ACC112 (cell line): ENCODE data around the gene PGAM1.
"Not testable (repeated sequence)": the region's sequence is repeated elsewhere in the genome, so short reads cannot be mapped to it uniquely, and the experiment has no call there.

ENCODE experiments used
- H2AFZ ChIP-seq: fragments of 200-600 bp; sonication (generic); one replicate; pipeline ENCODE4 v1.6.0; 2017; ENCODE audit warnings: antibody characterized with exemption, low read length; ENCODE audit not compliant: unreplicated experiment
- H3K27ac ChIP-seq: fragments of 200-600 bp; sonication (generic); 2 replicates; pipeline ENCODE4 v1.5.1; 2014; ENCODE audit warnings: low read depth, mild to moderate bottlenecking, antibody characterized with exemption, low read length, moderate library complexity
- H3K27me3 ChIP-seq: fragments of 200-600 bp; sonication (generic); 2 replicates; pipeline ENCODE4 v1.6.1; 2014; ENCODE audit warnings: mild to moderate bottlenecking, antibody characterized with exemption, low read length, moderate library complexity, mixed read lengths; ENCODE audit not compliant: insufficient read depth
- H3K36me3 ChIP-seq: fragments of 200-600 bp; sonication (generic); 2 replicates; pipeline ENCODE4 v1.6.1; 2016; ENCODE audit warnings: mild to moderate bottlenecking, antibody characterized with exemption, low read length, moderate library complexity, mixed read lengths; ENCODE audit not compliant: insufficient read depth
- H3K4me1 ChIP-seq: fragments of 200-600 bp; sonication (generic); one replicate; pipeline ENCODE4 v1.6.1; 2016; ENCODE audit warnings: low read length, mixed read lengths; ENCODE audit not compliant: insufficient read depth, unreplicated experiment, control insufficient read depth
- H3K4me3 ChIP-seq: fragments of 200-600 bp; sonication (generic); 2 replicates; pipeline ENCODE4 v1.5.1; 2014; ENCODE audit warnings: mild to moderate bottlenecking, low read depth, low read length
- H3K79me2 ChIP-seq: fragments of 200-600 bp; sonication (generic); one replicate; pipeline ENCODE4 v1.6.0; 2016; ENCODE audit warnings: low read length; ENCODE audit not compliant: control insufficient read depth, unreplicated experiment, insufficient read depth

PGAM1 gene

GRCh38 chr10:97390091-97390490 lies 35.9 kb upstream of the PGAM1 start:
- Histone ChIP-seq H3K79me2 (no peaks in the 10 kb centered on the region), H3K27ac (no peak overlapping the region), H3K27me3 (no peaks in the 10 kb centered on the region), H3K4me3 (no peak overlapping the region), H2AFZ (no peak overlapping the region), H3K36me3 (peaks cover 15% of the 10 kb centered on the region; the same call in 1 of the 2 replicates), H3K4me1 (no peaks in the 10 kb centered on the region)

- no peak overlapping the region for H2AFZ ChIP-seq
- H3K79me2 ChIP-seq = no peaks in the 10 kb centered on the region
- H3K36me3 ChIP-seq = peaks cover 20% of the 10 kb centered on the region; the same call in 1 of the 2 replicates
- no peak overlapping the region for H3K4me3 ChIP-seq
- no peaks in the 10 kb centered on the region for H3K27me3 ChIP-seq
- H3K4me1 ChIP-seq = no peaks in the 10 kb centered on the region
- no peak overlapping the region for H3K27ac ChIP-seq
Observed at GRCh38 chr10:97393034-97393573, 32.9 kb upstream of the PGAM1 start.

DNA sequence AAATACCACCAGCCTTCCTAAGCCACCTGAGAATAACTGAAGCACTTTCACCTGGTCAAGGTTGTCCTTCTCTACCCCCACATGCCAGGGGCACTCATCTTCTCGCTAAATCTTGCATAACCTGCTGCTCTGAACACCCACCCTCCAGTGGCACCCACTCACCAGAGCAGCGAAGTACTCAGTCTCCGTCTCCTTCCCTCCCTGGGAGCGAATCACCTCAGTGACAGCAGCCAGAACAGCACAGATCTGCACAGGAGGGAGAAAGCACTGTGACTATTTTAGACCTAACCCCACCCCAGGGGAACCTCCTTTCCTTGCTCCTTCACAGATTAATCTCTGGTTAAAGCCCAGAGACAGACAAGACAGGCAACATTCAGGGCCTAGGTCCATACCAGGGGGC lies 29.9 kb upstream of the PGAM1 start:
- no peak overlapping the region for H3K27ac ChIP-seq
- H3K36me3 ChIP-seq = peaks cover 16% of the 10 kb centered on the region; the same call in 1 of the 2 replicates
- peaks cover 7% of the 10 kb centered on the region for H3K79me2 ChIP-seq
- H3K4me3 ChIP-seq = no peak overlapping the region
- no peak overlapping the region for H2AFZ ChIP-seq
- no peaks in the 10 kb centered on the region for H3K27me3 ChIP-seq
- no peaks in the 10 kb centered on the region for H3K4me1 ChIP-seq

DNA sequence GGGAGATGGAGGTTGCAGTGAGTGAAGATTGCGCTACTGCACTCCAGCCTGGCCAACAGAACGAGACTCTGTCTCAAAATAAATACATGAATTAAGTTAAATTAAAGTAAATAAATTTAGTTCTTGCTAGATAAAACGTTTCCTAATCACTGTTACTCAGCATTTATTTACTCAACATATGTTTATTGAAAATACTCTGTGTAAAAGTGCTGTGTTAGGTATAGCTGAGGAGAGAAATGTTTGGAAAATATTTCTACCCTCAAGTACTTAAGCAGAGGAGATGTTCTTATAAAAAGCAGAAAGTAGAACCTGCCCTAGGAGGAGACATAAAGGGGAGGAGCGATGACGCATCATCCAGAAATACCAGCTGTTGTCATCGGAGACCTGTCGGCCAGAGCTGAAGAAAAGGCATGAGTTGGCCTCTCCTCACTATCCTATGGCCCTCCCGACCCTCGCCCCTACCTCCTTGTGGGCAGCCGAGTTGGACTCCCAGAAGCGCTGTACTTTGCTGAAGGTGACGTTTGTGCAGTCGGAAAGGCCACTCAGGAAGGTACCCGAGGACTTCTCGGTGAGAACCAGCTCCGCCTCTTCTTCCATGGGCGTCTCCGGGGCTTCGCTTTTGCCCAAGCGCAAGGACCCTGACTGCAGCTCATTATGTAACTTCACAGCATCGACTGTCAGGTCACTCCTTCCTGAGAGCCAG lies 26.0 kb upstream of the PGAM1 start:
- H2AFZ ChIP-seq = peak overlapping the region; percentile 14
- H3K36me3 ChIP-seq = 0 out of 2 replicates have a peak, but pooled peaks cover 7% of the 10 kb centered on the region
- H3K79me2 ChIP-seq = peaks cover 7% of the 10 kb centered on the region
- peaks cover 4% of the 10 kb centered on the region for H3K4me1 ChIP-seq
- H3K27ac ChIP-seq = peak overlapping the region; percentile 78
- peak overlapping the region; percentile 84 for H3K4me3 ChIP-seq
- H3K27me3 ChIP-seq = no peaks in the 10 kb centered on the region

GRCh38 chr10:97400665-97401454 lies 25.1 kb upstream of the PGAM1 start, which contains the start of gene RRP12:
TSS of gene RRP12 (minus strand) at chr10:97401340. CDS start at chr10:97401231, 109 bp downstream.
- 0 out of 2 replicates have a peak, but pooled peaks cover 6% of the 10 kb centered on the region for H3K36me3 ChIP-seq
- peaks cover 7% of the 10 kb centered on the region for H3K79me2 ChIP-seq
- H3K4me1 ChIP-seq = peaks cover 4% of the 10 kb centered on the region
- H3K27me3 ChIP-seq = no peaks in the 10 kb centered on the region
- peak within 1 kb of the TSS; percentile 78 for H3K27ac ChIP-seq
- peak within 1 kb of the TSS; percentile 84 for H3K4me3 ChIP-seq
- peak within 1 kb of the TSS; percentile 14 for H2AFZ ChIP-seq

DNA sequence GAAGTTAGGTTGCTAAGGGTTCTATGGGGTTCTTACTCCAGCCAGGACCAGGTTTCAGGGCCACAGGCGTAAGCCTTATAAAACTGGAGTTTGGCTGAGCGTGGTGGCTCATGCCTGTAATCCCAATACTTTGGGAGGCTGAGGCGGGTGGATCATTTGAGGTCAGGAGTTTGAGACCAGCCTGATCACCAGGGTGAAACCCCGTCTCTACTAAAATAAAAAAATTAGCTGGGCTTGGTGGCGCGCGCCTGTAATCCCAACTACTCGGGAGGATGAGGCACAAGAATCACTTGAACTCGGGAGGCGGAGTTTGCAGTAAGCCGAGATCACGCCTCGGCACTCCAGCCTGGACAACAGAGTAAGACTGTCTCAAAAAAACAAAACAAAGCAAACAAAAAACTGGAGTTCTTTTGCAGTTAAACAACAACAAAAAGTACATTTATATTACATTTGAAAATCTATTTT lies 24.5 kb upstream of the PGAM1 start:
- Histone ChIP-seq H2AFZ (no peak overlapping the region), H3K36me3 (no peaks in the 10 kb centered on the region), H3K79me2 (peaks cover 7% of the 10 kb centered on the region), H3K4me1 (peaks cover 4% of the 10 kb centered on the region), H3K4me3 (peak overlapping the region; percentile 84), H3K27ac (peak overlapping the region; percentile 78), H3K27me3 (no peaks in the 10 kb centered on the region)

DNA sequence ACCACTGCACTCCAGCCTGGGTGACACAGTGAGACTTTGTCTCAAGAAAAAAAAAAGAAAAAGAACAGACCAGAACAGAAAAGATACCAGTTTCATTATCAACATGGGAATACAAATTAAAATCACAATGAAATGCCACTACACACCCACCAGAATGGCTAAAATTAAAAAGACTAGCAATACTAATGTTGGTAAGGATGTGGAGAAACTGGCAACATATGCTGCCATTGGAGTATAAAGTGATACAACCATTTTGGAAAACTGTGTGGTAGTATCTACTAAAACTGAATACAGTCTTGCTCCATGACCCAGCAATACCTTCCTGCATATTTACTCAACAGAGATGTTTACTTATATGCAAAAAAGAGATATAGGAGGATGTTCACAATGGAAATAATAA lies 21.9 kb upstream of the PGAM1 start:
- H2AFZ ChIP-seq = no peak overlapping the region

GRCh38 chr10:97406064-97406463 lies 19.9 kb upstream of the PGAM1 start:
- no peak overlapping the region for H3K27ac ChIP-seq
- H3K27me3 ChIP-seq = no peaks in the 10 kb centered on the region
- H3K79me2 ChIP-seq = no peaks in the 10 kb centered on the region
- peaks cover 4% of the 10 kb centered on the region for H3K4me1 ChIP-seq
- H3K36me3 ChIP-seq = no peaks in the 10 kb centered on the region
- no peak overlapping the region for H2AFZ ChIP-seq
- no peak overlapping the region for H3K4me3 ChIP-seq

More for the DNA sequence above, 21.9 kb upstream of the PGAM1 start:
- Histone ChIP-seq H3K79me2 (peaks cover 7% of the 10 kb centered on the region), H3K4me3 (no peak overlapping the region), H3K36me3 (no peaks in the 10 kb centered on the region), H3K27ac (no peak overlapping the region), H3K4me1 (peaks cover 4% of the 10 kb centered on the region), H3K27me3 (no peaks in the 10 kb centered on the region)

GRCh38 chr10:97406483-97406882 lies 19.5 kb upstream of the PGAM1 start:
- H3K4me3 ChIP-seq, H3K36me3 ChIP-seq, H3K27ac ChIP-seq, H3K27me3 ChIP-seq, H3K4me1 ChIP-seq, H2AFZ ChIP-seq, H3K79me2 ChIP-seq: not testable (repeated sequence)

GRCh38 chr10:97407211-97407951 lies 18.6 kb upstream of the PGAM1 start:
- Histone ChIP-seq H3K27ac (no peak overlapping the region), H2AFZ (no peak overlapping the region), H3K4me1 (no peaks in the 10 kb centered on the region), H3K36me3 (no peaks in the 10 kb centered on the region), H3K79me2 (no peaks in the 10 kb centered on the region), H3K4me3 (peak overlapping the region; percentile 33), H3K27me3 (no peaks in the 10 kb centered on the region)
